BLaER1 (cell line): ENCODE data around the gene FAM107B.

Experiments
- H3K27ac ChIP-seq: shearing (Covaris generic); formaldehyde crosslinking; 2 replicates; pipeline ENCODE4 v1.8.1; 2022
- H3K27me3 ChIP-seq: shearing (Covaris generic); formaldehyde crosslinking; 2 replicates; pipeline ENCODE4 v1.8.1; 2022
- H3K36me3 ChIP-seq: shearing (Covaris generic); formaldehyde crosslinking; 2 replicates; pipeline ENCODE4 v1.8.1; 2022
- H3K4me1 ChIP-seq: shearing (Covaris generic); formaldehyde crosslinking; 2 replicates; pipeline ENCODE4 v1.8.1; 2022
- H3K4me2 ChIP-seq: shearing (Covaris generic); formaldehyde crosslinking; 2 replicates; pipeline ENCODE4 v1.8.1; 2022
- H3K4me3 ChIP-seq: shearing (Covaris generic); formaldehyde crosslinking; 2 replicates; pipeline ENCODE4 v1.8.1; 2022
- H3K9ac ChIP-seq: shearing (Covaris generic); formaldehyde crosslinking; 2 replicates; pipeline ENCODE4 v1.8.1; 2022
- H3K9me3 ChIP-seq: shearing (Covaris generic); formaldehyde crosslinking; 2 replicates; pipeline ENCODE4 v1.8.1; 2022
- H4K20me1 ChIP-seq: shearing (Covaris generic); formaldehyde crosslinking; 2 replicates; pipeline ENCODE4 v1.8.1; 2022
- Cebpa-rat ChIP-seq: shearing (Covaris generic); IDR thresholded peaks from 2 replicates; pipeline ENCODE4 v1.8.1; 2022

The FAM107B gene

DNA sequence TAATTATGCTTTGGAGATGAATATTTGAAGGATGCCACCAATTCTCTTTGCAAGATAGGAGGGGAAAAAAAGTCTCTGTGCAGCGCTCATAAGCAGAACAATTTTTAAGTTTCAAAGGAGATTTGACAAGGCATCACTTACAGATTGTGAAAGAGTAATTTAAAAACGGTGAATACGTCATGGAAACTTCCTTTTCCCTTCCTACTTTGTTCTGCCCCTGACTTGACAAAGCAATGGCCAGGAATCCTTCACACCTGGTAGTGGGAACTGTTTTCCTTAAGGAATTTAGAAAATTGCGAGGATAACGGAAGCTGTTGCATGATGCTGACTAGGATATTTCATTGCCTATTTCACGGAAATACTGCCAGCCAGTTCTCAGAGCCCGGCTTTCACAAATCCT, 16.7 kb downstream of the FAM107B start:
- no peak overlapping the region for H3K4me3 ChIP-seq
- H3K9me3 ChIP-seq = no peaks in the 10 kb centered on the region
- H3K36me3 ChIP-seq = no peaks in the 10 kb centered on the region
- peak overlapping the region; percentile 52; the same call in 1 of the 2 replicates for H3K4me2 ChIP-seq
- TF ChIP-seq Cebpa-rat = no peak
- peaks cover 51% of the 10 kb centered on the region for H3K4me1 ChIP-seq
- 0 out of 2 replicates have a peak overlapping the region, but pooled peaks have one; percentile 30 for H3K27ac ChIP-seq
- H3K27me3 ChIP-seq = no peaks in the 10 kb centered on the region
- no peak overlapping the region for H3K9ac ChIP-seq
- no peaks in the 10 kb centered on the region for H4K20me1 ChIP-seq

DNA sequence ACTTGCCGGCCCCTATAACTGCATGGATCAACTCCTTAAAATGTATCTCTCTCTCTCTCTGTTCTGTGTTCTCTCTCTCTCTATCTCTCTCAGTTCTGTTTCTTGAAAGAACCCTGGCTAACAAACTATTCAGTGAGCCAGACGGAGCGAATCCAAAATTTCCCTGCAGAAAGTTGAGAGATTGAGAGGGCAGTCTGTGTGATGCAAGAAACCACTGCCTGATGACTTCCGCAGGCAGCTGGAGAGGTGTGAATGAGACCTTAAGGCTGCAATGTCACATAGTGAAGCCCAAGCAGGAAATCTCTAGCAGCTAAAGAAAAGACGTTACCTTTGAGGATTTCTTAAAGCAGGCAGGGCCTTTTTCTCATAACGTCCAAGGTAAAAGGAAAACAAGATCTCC, 17.3 kb downstream of the FAM107B start:
- no peak for TF ChIP-seq Cebpa-rat
- Histone ChIP-seq H3K36me3 (no peaks in the 10 kb centered on the region), H3K27me3 (no peaks in the 10 kb centered on the region), H4K20me1 (no peaks in the 10 kb centered on the region), H3K4me3 (no peak overlapping the region), H3K9me3 (no peaks in the 10 kb centered on the region), H3K27ac (no peak overlapping the region), H3K4me1 (peaks cover 57% of the 10 kb centered on the region), H3K4me2 (no peak overlapping the region), H3K9ac (no peak overlapping the region)

DNA sequence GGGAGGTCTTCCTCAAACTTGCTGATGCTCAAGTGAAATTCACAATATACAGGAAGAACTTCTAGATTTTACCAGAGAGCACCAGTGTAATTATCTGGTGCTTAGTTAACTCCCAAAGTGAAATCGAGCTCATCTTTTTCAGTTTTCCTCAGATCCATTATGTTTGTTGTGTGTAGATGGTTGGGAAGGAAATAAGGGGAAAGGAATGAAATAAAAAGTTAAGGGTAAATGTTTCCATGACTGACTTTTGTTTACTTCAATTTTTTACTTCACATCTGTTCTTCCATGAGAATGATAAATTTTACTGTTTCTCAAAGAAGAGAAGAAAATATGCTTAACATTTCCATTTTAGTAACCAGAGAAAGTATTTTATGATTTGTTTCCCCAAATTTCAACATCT, 21.3 kb downstream of the FAM107B start:
- Histone ChIP-seq H3K9ac (no peak overlapping the region), H4K20me1 (no peaks in the 10 kb centered on the region), H3K4me1 (peaks cover 60% of the 10 kb centered on the region), H3K4me2 (peak overlapping the region; percentile 85; the same call in 1 of the 2 replicates), H3K4me3 (no peak overlapping the region), H3K36me3 (no peaks in the 10 kb centered on the region), H3K9me3 (no peaks in the 10 kb centered on the region), H3K27me3 (no peaks in the 10 kb centered on the region), H3K27ac (no peak overlapping the region)
- no peak for TF ChIP-seq Cebpa-rat

DNA sequence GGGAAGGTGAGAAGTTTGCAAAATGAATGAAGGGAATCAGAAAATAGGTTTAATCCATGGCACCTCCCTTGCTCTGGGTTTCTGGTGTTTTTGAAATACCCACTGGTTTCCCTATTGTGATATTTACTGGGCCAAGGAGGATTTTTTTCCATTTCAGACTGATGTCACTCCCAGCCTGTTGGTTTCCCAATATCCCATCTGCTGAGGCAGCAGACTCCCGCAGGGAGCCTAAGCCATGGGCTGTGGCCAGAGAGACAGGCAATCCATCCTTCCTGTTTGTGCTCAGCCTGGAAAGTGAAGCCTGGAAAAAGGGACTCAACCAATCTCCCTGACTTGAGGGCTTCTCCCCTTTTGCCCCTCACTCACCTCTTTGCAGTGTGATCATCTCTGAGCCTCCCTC, 22.8 kb downstream of the FAM107B start:
- H4K20me1 ChIP-seq = no peaks in the 10 kb centered on the region
- peak overlapping the region; percentile 87 for H3K9ac ChIP-seq
- no peak for TF ChIP-seq Cebpa-rat
- H3K27ac ChIP-seq = peak overlapping the region; percentile 98
- peak overlapping the region; percentile 51 for H3K4me3 ChIP-seq
- 0 out of 2 replicates have a peak, but pooled peaks cover 1% of the 10 kb centered on the region for H3K9me3 ChIP-seq
- H3K27me3 ChIP-seq = no peaks in the 10 kb centered on the region
- peaks cover 67% of the 10 kb centered on the region for H3K4me1 ChIP-seq
- peak overlapping the region; percentile 85 for H3K4me2 ChIP-seq
- no peaks in the 10 kb centered on the region for H3K36me3 ChIP-seq

DNA sequence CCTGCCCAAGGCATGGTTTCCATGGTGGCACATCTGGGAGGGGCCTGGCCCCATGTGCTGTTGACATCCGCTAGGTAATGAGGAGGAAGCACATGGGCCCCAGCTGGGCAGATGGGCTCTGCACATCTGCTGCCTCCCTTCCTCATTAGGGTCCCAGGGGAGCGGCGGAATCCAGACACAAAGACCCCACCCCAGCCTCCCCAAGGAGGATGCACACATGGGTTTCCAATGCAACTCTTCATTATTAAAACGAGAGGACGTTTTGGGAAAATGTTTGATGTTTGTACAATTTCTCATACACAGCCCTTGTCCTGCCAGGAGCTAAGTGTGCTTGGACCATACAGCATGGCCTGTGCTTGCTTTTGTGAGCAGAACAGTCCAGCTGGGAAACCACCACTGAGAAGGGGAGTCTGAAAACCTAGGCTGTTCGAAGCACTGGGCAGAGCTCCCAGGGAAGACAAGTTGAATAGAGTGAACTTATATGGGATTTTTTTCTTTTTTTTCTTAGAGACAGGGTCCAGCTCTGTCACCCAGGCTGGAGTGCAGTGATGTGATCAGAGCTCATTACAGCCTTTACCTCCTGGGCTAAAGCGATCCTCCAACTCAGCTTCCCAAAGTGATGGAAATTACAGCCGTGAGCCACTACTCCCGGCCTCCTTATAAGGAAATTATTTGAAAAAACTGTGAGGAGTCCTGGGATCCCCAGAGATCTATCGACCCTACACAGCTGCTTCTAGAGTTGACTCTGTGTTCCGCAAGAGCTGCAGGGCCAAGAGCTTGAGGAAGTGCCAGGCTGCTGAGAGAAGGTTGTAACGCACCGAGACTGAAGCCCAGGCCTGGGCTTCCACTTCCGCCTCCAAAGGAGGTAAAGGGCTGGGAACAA, 23.4 kb downstream of the FAM107B start:
- peak overlapping the region; percentile 85 for H3K4me2 ChIP-seq
- no peak; the same call in 1 of the 2 replicates for TF ChIP-seq Cebpa-rat
- H3K27me3 ChIP-seq = no peaks in the 10 kb centered on the region
- H3K27ac ChIP-seq = peak overlapping the region; percentile 98
- H4K20me1 ChIP-seq = no peaks in the 10 kb centered on the region
- H3K36me3 ChIP-seq = no peaks in the 10 kb centered on the region
- peaks cover 8% of the 10 kb centered on the region for H3K9me3 ChIP-seq
- H3K9ac ChIP-seq = peak overlapping the region; percentile 87
- H3K4me1 ChIP-seq = peaks cover 74% of the 10 kb centered on the region
- H3K4me3 ChIP-seq = peak overlapping the region; percentile 51

DNA sequence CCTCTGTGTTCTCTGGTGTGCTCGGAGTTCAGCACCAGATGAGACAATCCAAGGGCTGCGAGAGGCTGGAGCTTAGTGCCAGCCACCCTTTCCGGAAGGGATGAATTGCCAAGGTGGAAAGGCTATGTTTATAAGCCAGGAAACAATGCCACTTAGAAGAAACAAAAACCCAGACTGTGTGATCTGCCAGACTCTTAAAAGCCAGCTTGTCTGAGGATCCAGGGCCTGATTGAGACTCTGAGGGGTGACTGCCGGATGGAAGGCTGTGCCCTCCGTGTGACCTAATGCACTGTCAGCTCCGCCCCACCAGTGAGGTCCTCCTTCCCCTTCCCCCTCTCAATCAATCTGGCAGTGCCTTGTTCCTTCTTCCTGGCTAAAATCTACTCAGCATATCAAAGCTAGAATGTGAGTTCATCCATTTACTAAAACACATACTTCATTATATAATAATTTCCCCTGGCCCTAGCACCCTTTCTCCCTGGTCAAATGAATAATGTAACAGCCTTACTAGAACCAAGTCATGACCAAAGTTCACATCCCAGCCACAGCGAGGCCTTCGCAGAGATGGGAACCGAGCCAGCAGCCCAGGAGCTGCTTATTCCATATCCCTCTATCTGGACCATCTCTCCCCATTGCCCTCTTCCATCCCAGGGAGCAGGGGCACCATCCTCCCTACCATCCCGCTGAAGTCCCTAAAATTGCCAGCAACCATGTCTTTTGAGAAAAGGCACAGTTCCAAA, 25.5 kb downstream of the FAM107B start:
- H3K4me1 ChIP-seq = peaks cover 75% of the 10 kb centered on the region
- H3K36me3 ChIP-seq = no peaks in the 10 kb centered on the region
- H3K9me3 ChIP-seq = peaks cover 26% of the 10 kb centered on the region
- H3K9ac ChIP-seq = peak overlapping the region; percentile 62
- no peaks in the 10 kb centered on the region for H3K27me3 ChIP-seq
- H3K4me3 ChIP-seq = no peak overlapping the region
- no peak for TF ChIP-seq Cebpa-rat
- no peaks in the 10 kb centered on the region for H4K20me1 ChIP-seq
- peak overlapping the region; percentile 98 for H3K27ac ChIP-seq
- H3K4me2 ChIP-seq = peak overlapping the region; percentile 85

DNA sequence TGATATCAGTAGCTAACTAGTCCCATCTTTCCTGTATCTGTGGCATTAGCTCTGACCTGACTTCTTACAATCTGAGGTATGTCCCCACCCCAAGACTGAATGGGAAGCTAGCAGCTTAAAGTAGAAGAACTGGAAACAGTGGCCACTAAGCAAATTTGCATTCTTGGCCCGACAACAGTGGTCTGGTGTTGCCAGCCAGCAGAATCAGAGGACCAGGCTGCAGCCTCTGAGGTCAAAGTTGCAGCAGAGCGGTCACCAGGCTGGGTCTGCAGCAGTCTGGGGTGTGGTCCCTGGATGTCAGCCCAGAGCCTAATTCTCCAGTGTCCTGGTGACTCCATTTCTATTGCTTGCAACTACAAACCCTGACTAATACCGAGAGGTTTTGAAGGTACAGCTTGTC, 26.3 kb downstream of the FAM107B start:
- H3K27me3 ChIP-seq = no peaks in the 10 kb centered on the region
- H3K4me3 ChIP-seq = no peak overlapping the region
- H3K27ac ChIP-seq = peak overlapping the region; percentile 98
- H4K20me1 ChIP-seq = no peaks in the 10 kb centered on the region
- H3K9ac ChIP-seq = peak overlapping the region; percentile 62
- peaks cover 74% of the 10 kb centered on the region for H3K4me1 ChIP-seq
- TF ChIP-seq Cebpa-rat = no peak
- H3K36me3 ChIP-seq = no peaks in the 10 kb centered on the region
- H3K9me3 ChIP-seq = peaks cover 26% of the 10 kb centered on the region
- H3K4me2 ChIP-seq = peak overlapping the region; percentile 85

DNA sequence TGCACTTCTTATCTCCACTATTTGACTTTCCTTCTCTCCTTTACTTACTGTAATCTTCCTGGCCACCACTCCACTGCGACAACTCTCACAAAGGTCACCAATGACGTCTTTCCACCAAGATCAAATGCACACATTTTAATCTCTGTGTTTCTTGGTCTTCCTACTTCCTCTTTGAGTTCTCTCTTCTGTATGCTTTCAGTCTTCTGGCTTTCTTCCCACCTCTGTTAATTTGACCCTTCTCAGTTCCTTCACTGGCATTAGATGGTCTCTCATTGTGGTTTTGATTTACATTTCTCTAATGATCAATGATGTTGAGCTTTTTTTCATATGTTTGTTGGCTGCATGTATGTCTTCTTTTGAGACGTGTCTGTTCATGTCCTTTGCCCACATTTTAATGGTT, 31.9 kb downstream of the FAM107B start:
- H3K9me3 ChIP-seq = peaks cover 42% of the 10 kb centered on the region
- no peaks in the 10 kb centered on the region for H3K27me3 ChIP-seq
- peaks cover 74% of the 10 kb centered on the region for H3K4me1 ChIP-seq
- TF ChIP-seq Cebpa-rat = no peak
- H3K4me3 ChIP-seq = no peak overlapping the region
- H3K36me3 ChIP-seq = 0 out of 2 replicates have a peak, but pooled peaks cover 5% of the 10 kb centered on the region
- H3K9ac ChIP-seq = 0 out of 2 replicates have a peak overlapping the region, but pooled peaks have one; percentile 27
- H3K4me2 ChIP-seq = peak overlapping the region; percentile 71
- H4K20me1 ChIP-seq = no peaks in the 10 kb centered on the region
- H3K27ac ChIP-seq = peak overlapping the region; percentile 96

DNA sequence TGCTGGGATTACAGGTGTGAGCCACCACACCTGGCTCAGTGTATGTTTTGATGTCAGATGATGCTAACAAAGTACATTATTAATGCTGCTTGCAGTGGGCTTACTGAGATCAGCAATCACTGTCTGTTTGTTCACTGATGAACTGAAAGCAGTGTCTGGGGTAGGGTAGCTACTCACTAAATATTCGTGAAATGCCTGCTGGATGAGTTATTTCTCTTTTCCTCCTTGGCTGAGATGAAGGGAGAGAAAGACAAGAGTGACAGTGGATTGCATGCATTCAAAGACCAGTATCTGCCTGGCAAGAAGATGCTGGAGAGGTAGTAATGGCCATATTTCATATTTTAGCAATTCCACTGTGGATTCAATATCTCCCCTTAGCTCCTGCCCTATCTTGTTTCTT, 32.3 kb downstream of the FAM107B start:
- Histone ChIP-seq H3K27ac (peak overlapping the region; percentile 96), H3K9ac (0 out of 2 replicates have a peak overlapping the region, but pooled peaks have one; percentile 27), H3K4me1 (peaks cover 74% of the 10 kb centered on the region), H4K20me1 (no peaks in the 10 kb centered on the region), H3K4me2 (peak overlapping the region; percentile 71), H3K9me3 (peaks cover 42% of the 10 kb centered on the region), H3K36me3 (0 out of 2 replicates have a peak, but pooled peaks cover 5% of the 10 kb centered on the region), H3K4me3 (no peak overlapping the region), H3K27me3 (no peaks in the 10 kb centered on the region)
- TF ChIP-seq Cebpa-rat = no peak
